GM21360 (cell line): ENCODE results near the gene ADAMTS14.
"Not testable (repeated sequence)": the region's sequence is repeated elsewhere in the genome, so short reads cannot be mapped to it uniquely, and the experiment has no call there.

ENCODE experiments used
- ATAC-seq: cut with Tn5 transposase; IDR thresholded peaks from one replicate; pipeline ENCODE4 v1.9.1; 2021; ENCODE audit warnings: mild to moderate bottlenecking, moderate library complexity; ENCODE audit not compliant: unreplicated experiment

The ADAMTS14 gene

GRCh38 chr10:70749756-70750155 lies 77.5 kb downstream of the ADAMTS14 start:
- ATAC-seq: no peak

GRCh38 chr10:70750156-70750703 lies 77.9 kb downstream of the ADAMTS14 start:
- no peak for ATAC-seq

GRCh38 chr10:70751356-70751755 lies 79.0 kb downstream of the ADAMTS14 start:
- ATAC-seq: no peak

- no peak for ATAC-seq
These were observed 79.7 kb downstream of the ADAMTS14 start for GRCh38 chr10:70751991-70752390.

- ATAC-seq: no peak
These were observed 80.3 kb downstream of the ADAMTS14 start for GRCh38 chr10:70752571-70752970.

GRCh38 chr10:70753026-70753663 lies 80.8 kb downstream of the ADAMTS14 start:
- ATAC-seq: no peak

- ATAC-seq: no peak
These were observed 81.7 kb downstream of the ADAMTS14 start for GRCh38 chr10:70753841-70754621.

GRCh38 chr10:70756700-70757360 lies 84.5 kb downstream of the ADAMTS14 start:
- ATAC-seq: no peak

- ATAC-seq: no peak
These were observed 85.5 kb downstream of the ADAMTS14 start for GRCh38 chr10:70757856-70758255.

GRCh38 chr10:70758757-70759514 lies 86.6 kb downstream of the ADAMTS14 start:
- ATAC-seq: no peak

- no peak for ATAC-seq
These were observed 87.5 kb downstream of the ADAMTS14 start for GRCh38 chr10:70759781-70760180.

- ATAC-seq: no peak
These were observed 88.0 kb downstream of the ADAMTS14 start for GRCh38 chr10:70760271-70760787.

- no peak for ATAC-seq
These were observed 88.8 kb downstream of the ADAMTS14 start for GRCh38 chr10:70761031-70761601.

GRCh38 chr10:70761727-70762350 lies 89.5 kb downstream of the ADAMTS14 start:
- no peak for ATAC-seq

- ATAC-seq: no peak
These were observed 90.3 kb downstream of the ADAMTS14 start for GRCh38 chr10:70762441-70763175.

- ATAC-seq: no peak
These were observed 91.3 kb downstream of the ADAMTS14 start for GRCh38 chr10:70763567-70763966.

- no peak for ATAC-seq
These were observed 93.7 kb downstream of the ADAMTS14 start for GRCh38 chr10:70765794-70766594.

GRCh38 chr10:70768026-70768685 lies 95.8 kb downstream of the ADAMTS14 start:
- ATAC-seq: not testable (repeated sequence)
